ENCODE measurements around the gene RGMA.

DNA sequence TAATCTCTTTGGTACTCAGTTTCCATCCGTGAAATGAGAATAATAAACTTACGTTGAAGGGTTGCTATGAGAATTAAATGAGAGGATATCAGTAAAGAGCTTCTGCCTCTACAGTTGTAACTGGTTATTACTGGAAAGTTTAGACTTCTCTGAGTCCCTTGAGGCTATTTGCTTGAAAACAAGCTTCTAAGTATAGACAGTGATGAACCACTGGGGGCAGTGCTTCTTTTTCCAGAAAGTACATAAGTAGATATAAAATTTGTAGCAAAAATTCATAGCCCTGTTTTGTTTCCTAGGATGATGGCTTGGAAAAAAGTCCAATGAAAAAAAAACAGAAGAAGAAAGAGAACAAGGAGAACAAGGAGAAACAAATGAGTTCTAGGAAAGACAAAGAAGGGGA, 87.1 kb downstream of the RGMA start:
- TF ChIP-seq CTCF (conservative IDR thresholded peaks at IDR 0.05; ENCODE audit: low read depth, low read length) (peak; percentile 50), EZH2 (IDR thresholded peaks at IDR 0.05; ENCODE audit: low read length, unreplicated experiment) (no peak)

Measured in PC-3 (cell line).